Suprapubic skin (tissue), 4 donors: ENCODE results near the gene CFL1. TPM values are rescaled to one million over a fixed set of nuclear protein-coding genes. Genes with fewer than 3 reads are reported as not detected.

ENCODE experiments used
- DNase-seq, 2 donors: peaks; one replicate each; pipeline ENCODE4 v3.0.0-alpha.2; 2019; ENCODE audit warnings: low spot score in 2 of 2
- H3K27ac ChIP-seq: fragments of 200-600 bp; sonication (generic); one replicate; pipeline ENCODE4 v1.5.1; 2019
- H3K27me3 ChIP-seq: fragments of 200-600 bp; sonication (generic); one replicate; pipeline ENCODE4 v1.5.1; 2019
- H3K36me3 ChIP-seq: fragments of 200-600 bp; sonication (generic); one replicate; pipeline ENCODE4 v1.5.1; 2019
- H3K4me1 ChIP-seq: fragments of 200-600 bp; sonication (generic); one replicate; pipeline ENCODE4 v1.5.1; 2019
- H3K4me3 ChIP-seq: fragments of 200-600 bp; sonication (generic); one replicate; pipeline ENCODE4 v1.5.1; 2019; ENCODE audit warnings: mild to moderate bottlenecking
- H3K9me3 ChIP-seq: fragments of 200-600 bp; sonication (generic); one replicate; pipeline ENCODE4 v1.5.1; 2019
- EP300 ChIP-seq: sonication (generic); formaldehyde crosslinking; IDR thresholded peaks from one replicate; pipeline ENCODE4 v1.6.1; 2017; ENCODE audit warnings: antibody characterized with exemption
- POLR2A ChIP-seq, 2 donors: fragments of 450-650 bp; IDR thresholded peaks; one replicate each; pipeline ENCODE4 v1.6.1; 2017; ENCODE audit warnings: antibody characterized with exemption in 2 of 2, mild to moderate bottlenecking in 2 of 2, moderate library complexity in 2 of 2
- POLR2AphosphoS5 ChIP-seq, 3 donors: sonication (generic); formaldehyde crosslinking; IDR thresholded peaks; one replicate each; pipeline ENCODE4 v1.6.1; 2017; ENCODE audit warnings: antibody characterized with exemption in 3 of 3
- WGBS: methylation state at CpG from one replicate; pipeline ENCODE4 v1.1.5; 2018; 5-methylcytosine and 5-hydroxymethylcytosine counted together
- total RNA-seq, 4 donors: library from RNA; depleted of rRNA; stranded (reverse); fragments of >200 nt; gene quantifications; one replicate each; pipeline ENCODE4 v1.1.0, GENCODE V29; 2016
- TF ChIP-seq, protein P1 (sequence below), 2 donors: fragments of 200-600 bp in 1 of 2; fragments of 450-650 bp in 1 of 2; sonication (generic) in 1 of 2; IDR thresholded peaks; one replicate each; pipeline ENCODE4 v1.5.1; 2016 to 2019; ENCODE audit warnings: antibody characterized with exemption in 2 of 2, mild to moderate bottlenecking in 1 of 2, moderate library complexity in 1 of 2

CFL1 gene
- total RNA-seq, 4 donors from 2014 or later = 331 to 608 (median 584) TPM

- no peak for DNase-seq
- 85% methylated on average over 7 of the region's 8 CpGs for WGBS
- TF ChIP-seq, protein P1, sequence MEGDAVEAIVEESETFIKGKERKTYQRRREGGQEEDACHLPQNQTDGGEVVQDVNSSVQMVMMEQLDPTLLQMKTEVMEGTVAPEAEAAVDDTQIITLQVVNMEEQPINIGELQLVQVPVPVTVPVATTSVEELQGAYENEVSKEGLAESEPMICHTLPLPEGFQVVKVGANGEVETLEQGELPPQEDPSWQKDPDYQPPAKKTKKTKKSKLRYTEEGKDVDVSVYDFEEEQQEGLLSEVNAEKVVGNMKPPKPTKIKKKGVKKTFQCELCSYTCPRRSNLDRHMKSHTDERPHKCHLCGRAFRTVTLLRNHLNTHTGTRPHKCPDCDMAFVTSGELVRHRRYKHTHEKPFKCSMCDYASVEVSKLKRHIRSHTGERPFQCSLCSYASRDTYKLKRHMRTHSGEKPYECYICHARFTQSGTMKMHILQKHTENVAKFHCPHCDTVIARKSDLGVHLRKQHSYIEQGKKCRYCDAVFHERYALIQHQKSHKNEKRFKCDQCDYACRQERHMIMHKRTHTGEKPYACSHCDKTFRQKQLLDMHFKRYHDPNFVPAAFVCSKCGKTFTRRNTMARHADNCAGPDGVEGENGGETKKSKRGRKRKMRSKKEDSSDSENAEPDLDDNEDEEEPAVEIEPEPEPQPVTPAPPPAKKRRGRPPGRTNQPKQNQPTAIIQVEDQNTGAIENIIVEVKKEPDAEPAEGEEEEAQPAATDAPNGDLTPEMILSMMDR (IDR thresholded peaks at IDR 0.05) = no peak
- no peak for TF ChIP-seq POLR2AphosphoS5 (IDR thresholded peaks at IDR 0.05)
- no peak for TF ChIP-seq EP300
- Histone ChIP-seq H3K4me1 (peaks cover 12% of the 10 kb centered on the region), H3K36me3 (no peaks in the 10 kb centered on the region), H3K27ac (no peak overlapping the region), H3K4me3 (no peak overlapping the region), H3K9me3 (no peaks in the 10 kb centered on the region), H3K27me3 (no peaks in the 10 kb centered on the region)
Observed at GRCh38 chr11:65821107-65821506, 36.9 kb downstream of the CFL1 start.

- TF ChIP-seq EP300 = no peak
- TF ChIP-seq, protein P1 (IDR thresholded peaks at IDR 0.05) = peak; percentile 89 to 100
- TF ChIP-seq POLR2A (IDR thresholded peaks at IDR 0.05) = peak in 1 of 2 donors; percentile 26
- peak in 2 of 3 donors; percentile 45 to 66 for TF ChIP-seq POLR2AphosphoS5 (IDR thresholded peaks at IDR 0.05)
- Histone ChIP-seq H3K4me3 (peak overlapping the region; percentile 73), H3K27me3 (no peaks in the 10 kb centered on the region), H3K4me1 (peaks cover 31% of the 10 kb centered on the region), H3K36me3 (no peaks in the 10 kb centered on the region), H3K9me3 (no peaks in the 10 kb centered on the region), H3K27ac (peak overlapping the region; percentile 74)
- WGBS = 10% methylated on average over 38 of the region's 74 CpGs
- peak; percentile 96 to 97 for DNase-seq
Observed at GRCh38 chr11:65817835-65818680, 39.9 kb downstream of the CFL1 start.

GRCh38 chr11:65817312-65817834 lies 40.6 kb downstream of the CFL1 start:
- Histone ChIP-seq H3K9me3 (no peaks in the 10 kb centered on the region), H3K4me3 (peak overlapping the region; percentile 73), H3K27me3 (no peaks in the 10 kb centered on the region), H3K27ac (peak overlapping the region; percentile 74), H3K4me1 (peaks cover 31% of the 10 kb centered on the region), H3K36me3 (no peaks in the 10 kb centered on the region)
- TF ChIP-seq POLR2AphosphoS5 (IDR thresholded peaks at IDR 0.05) = no peak
- TF ChIP-seq, protein P1 (IDR thresholded peaks at IDR 0.05) = no peak
- TF ChIP-seq EP300 = no peak
- no peak for TF ChIP-seq POLR2A (IDR thresholded peaks at IDR 0.05)
- WGBS = 60% methylated on average over 5 of the region's 5 CpGs
- DNase-seq = no peak

GRCh38 chr11:65816696-65817095 lies 41.3 kb downstream of the CFL1 start:
- H3K9me3 ChIP-seq = no peaks in the 10 kb centered on the region
- no peak for DNase-seq
- no peaks in the 10 kb centered on the region for H3K36me3 ChIP-seq
- TF ChIP-seq, protein P1 (IDR thresholded peaks at IDR 0.05) = no peak
- TF ChIP-seq EP300 (no peak), POLR2AphosphoS5 (IDR thresholded peaks at IDR 0.05) (no peak), POLR2A (IDR thresholded peaks at IDR 0.05) (no peak)
- H3K4me3 ChIP-seq = no peak overlapping the region
- no peak overlapping the region for H3K27ac ChIP-seq
- no peaks in the 10 kb centered on the region for H3K27me3 ChIP-seq
- 97% methylated on average over 3 of the region's 3 CpGs for WGBS
- peaks cover 31% of the 10 kb centered on the region for H3K4me1 ChIP-seq

DNA sequence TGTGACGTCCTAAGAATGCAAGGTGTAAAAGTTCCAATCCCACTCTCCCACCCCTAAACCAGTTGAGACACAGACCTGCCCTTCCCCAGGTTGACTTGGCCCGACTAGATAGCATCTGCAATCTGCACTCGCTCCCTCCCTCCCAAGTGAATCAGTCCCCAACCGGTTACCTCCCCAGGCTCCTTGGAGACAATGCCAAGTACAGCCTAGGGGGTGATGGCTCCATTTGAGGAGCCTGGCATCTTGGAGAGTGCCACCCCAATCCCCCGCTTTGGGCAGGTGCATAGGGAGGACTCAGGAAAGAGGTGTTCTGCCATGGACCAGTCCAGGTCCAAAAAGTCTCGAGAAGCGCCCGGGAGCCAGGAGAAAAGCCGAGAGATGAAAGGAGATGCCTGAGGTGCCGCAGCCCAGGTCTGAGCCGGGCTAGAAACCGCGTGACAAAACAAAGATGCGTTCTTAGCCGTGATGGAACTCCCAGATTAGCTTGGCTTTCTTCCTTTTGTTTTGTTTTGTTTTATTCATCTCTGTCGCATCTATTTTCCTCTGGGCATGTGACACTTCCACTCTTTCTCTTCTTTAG lies 42.9 kb downstream of the CFL1 start:
- peaks cover 31% of the 10 kb centered on the region for H3K4me1 ChIP-seq
- WGBS = 55% methylated on average over 16 of the region's 16 CpGs

More for the DNA sequence above, 42.9 kb downstream of the CFL1 start:
- Histone ChIP-seq H3K36me3 (no peaks in the 10 kb centered on the region), H3K27ac (peak overlapping the region; percentile 34), H3K9me3 (no peaks in the 10 kb centered on the region), H3K27me3 (no peaks in the 10 kb centered on the region), H3K4me3 (no peak overlapping the region)
- TF ChIP-seq POLR2A (IDR thresholded peaks at IDR 0.05) (no peak), EP300 (no peak), POLR2AphosphoS5 (IDR thresholded peaks at IDR 0.05) (no peak)
- TF ChIP-seq, protein P1 (IDR thresholded peaks at IDR 0.05) = no peak
- DNase-seq = no peak
